HEK293T (cell line): Measurements from ENCODE around the gene CNTN5.

ENCODE experiments used
- CTCF ChIA-PET: fragments of 350-600 bp; formaldehyde crosslinking; extraction: SDS; loops from one replicate; lab custom pipeline; 2021; ENCODE audit warnings: antibody characterized with exemption, inconsistent platforms; lab: Yijun Ruan, JAX
- POLR2A ChIA-PET: fragments of 350-600 bp; formaldehyde crosslinking; extraction: SDS; loops from one replicate; lab custom pipeline; 2020; ENCODE audit warnings: antibody characterized with exemption, inconsistent platforms; lab: Yijun Ruan, JAX
- DNase-seq: peaks from one replicate; pipeline ENCODE4 v3.0.0; 2012; ENCODE audit warnings: mixed read lengths; ENCODE audit errors: extremely low spot score
- ARNT ChIP-seq: fragments of 450-650 bp; IDR thresholded peaks from 2 replicates; pipeline ENCODE4 v1.6.1; 2017; ENCODE audit warnings: mild to moderate bottlenecking
- BHLHE40 ChIP-seq: fragments of 450-650 bp; IDR thresholded peaks from 2 replicates; pipeline ENCODE4 v1.6.1; 2016; ENCODE audit warnings: mild to moderate bottlenecking, moderate library complexity, borderline replicate concordance
- CTBP1 ChIP-seq: fragments of 450-650 bp; IDR thresholded peaks from 2 replicates; pipeline ENCODE4 v1.6.1; 2016; ENCODE audit warnings: borderline replicate concordance
- ELF4 ChIP-seq: fragments of 450-650 bp; IDR thresholded peaks from 2 replicates; pipeline ENCODE4 v1.6.1; 2017; ENCODE audit warnings: antibody characterized with exemption
- FOXA1 ChIP-seq: fragments of 450-650 bp; IDR thresholded peaks from 2 replicates; pipeline ENCODE4 v1.6.1; 2016; ENCODE audit warnings: mild to moderate bottlenecking
- FOXK2 ChIP-seq: fragments of 450-650 bp; IDR thresholded peaks from 2 replicates; pipeline ENCODE4 v1.6.1; 2016; ENCODE audit warnings: mild to moderate bottlenecking
- FOXM1 ChIP-seq: fragments of 450-650 bp; IDR thresholded peaks from 2 replicates; pipeline ENCODE4 v1.6.1; 2017; ENCODE audit warnings: mild to moderate bottlenecking, borderline replicate concordance
- HDGF ChIP-seq: fragments of 450-650 bp; IDR thresholded peaks from 2 replicates; pipeline ENCODE4 v1.6.1; 2017; ENCODE audit warnings: antibody characterized with exemption, borderline replicate concordance
- L3MBTL2 ChIP-seq: fragments of 450-650 bp; conservative IDR thresholded peaks from 2 replicates; pipeline ENCODE4 v1.6.1; 2016; ENCODE audit warnings: mild to moderate bottlenecking
- LEF1 ChIP-seq: fragments of 450-650 bp; IDR thresholded peaks from 2 replicates; pipeline ENCODE4 v1.6.1; 2017; ENCODE audit warnings: mild to moderate bottlenecking, borderline replicate concordance
- NFRKB ChIP-seq: fragments of 450-650 bp; IDR thresholded peaks from 2 replicates; pipeline ENCODE4 v1.6.1; 2016; ENCODE audit warnings: mild to moderate bottlenecking, moderate library complexity
- SP1 ChIP-seq: fragments of 450-650 bp; IDR thresholded peaks from 2 replicates; pipeline ENCODE4 v1.6.1; 2017
- SUZ12 ChIP-seq: fragments of 450-650 bp; IDR thresholded peaks from 2 replicates; pipeline ENCODE4 v1.6.1; 2016; ENCODE audit warnings: mild to moderate bottlenecking
- TARDBP ChIP-seq: fragments of 450-650 bp; IDR thresholded peaks from 2 replicates; pipeline ENCODE4 v1.6.1; 2016
- ZNF384 ChIP-seq: fragments of 450-650 bp; IDR thresholded peaks from 2 replicates; pipeline ENCODE4 v1.6.1; 2016
- TF ChIP-seq, protein P1 (sequence below): fragments of 450-650 bp; IDR thresholded peaks from 2 replicates; pipeline ENCODE4 v1.6.1; 2016

The CNTN5 gene

DNA sequence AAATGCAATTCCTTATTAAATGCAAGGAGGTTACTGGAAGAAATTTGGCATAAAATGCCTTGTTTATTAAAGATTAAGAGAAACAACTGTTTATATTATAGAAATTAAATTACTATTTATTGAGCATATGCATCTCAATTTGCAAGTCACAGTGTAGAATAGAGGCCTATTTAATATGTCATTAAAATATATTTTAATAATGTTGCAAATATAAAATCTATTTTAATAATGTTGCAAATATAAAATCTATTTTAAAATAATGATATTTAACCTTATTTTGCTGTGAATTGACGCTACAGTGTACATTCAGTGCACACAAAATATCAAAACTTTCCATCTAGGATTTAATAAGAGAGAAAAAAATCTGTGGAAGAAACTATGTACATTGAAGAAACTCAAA is 188.1 kb downstream of the CNTN5 start:
- TF ChIP-seq SP1 (no peak), CTBP1 (no peak), ARNT (no peak), BHLHE40 (no peak), NFRKB (no peak), TARDBP (no peak), FOXM1 (no peak), HDGF (no peak), FOXA1 (no peak)
- TF ChIP-seq, protein P1, sequence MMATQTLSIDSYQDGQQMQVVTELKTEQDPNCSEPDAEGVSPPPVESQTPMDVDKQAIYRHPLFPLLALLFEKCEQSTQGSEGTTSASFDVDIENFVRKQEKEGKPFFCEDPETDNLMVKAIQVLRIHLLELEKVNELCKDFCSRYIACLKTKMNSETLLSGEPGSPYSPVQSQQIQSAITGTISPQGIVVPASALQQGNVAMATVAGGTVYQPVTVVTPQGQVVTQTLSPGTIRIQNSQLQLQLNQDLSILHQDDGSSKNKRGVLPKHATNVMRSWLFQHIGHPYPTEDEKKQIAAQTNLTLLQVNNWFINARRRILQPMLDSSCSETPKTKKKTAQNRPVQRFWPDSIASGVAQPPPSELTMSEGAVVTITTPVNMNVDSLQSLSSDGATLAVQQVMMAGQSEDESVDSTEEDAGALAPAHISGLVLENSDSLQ, result no peak
- CTCF ChIA-PET, result no interaction called here
- POLR2A ChIA-PET, result no interaction called here
- DNase-seq, result no peak

DNA sequence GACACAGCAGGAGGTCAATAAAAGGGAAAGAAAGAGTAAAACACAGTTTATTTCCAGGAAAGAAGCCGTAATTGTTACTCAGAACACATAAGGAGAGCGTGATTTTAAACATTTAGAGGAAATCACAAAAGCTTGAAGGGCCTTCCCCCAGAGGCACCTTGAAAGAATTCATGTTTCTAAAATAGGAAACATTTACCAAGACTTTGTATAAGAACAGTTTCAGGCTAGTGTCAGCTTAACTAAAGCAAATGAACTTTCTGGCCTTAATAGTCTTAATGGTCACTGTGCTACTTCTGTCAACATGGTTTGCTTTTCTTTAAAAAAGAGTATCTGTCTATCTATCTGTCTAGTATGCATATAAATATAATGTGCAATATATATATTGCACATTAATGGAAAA is 208.8 kb downstream of the CNTN5 start:
- ChIA-PET POLR2A (no interaction called here), CTCF (no interaction called here)
- DNase-seq, result no peak
- no peak for TF ChIP-seq HDGF
- no peak for TF ChIP-seq ARNT
- TF ChIP-seq ELF4, result no peak
- TF ChIP-seq ZNF384, result no peak
- no peak for TF ChIP-seq L3MBTL2
- no peak for TF ChIP-seq LEF1
- no peak for TF ChIP-seq FOXM1
- TF ChIP-seq CTBP1, result no peak
- no peak for TF ChIP-seq SUZ12
- no peak for TF ChIP-seq TARDBP
- TF ChIP-seq FOXA1, result no peak
- TF ChIP-seq NFRKB, result no peak
- no peak for TF ChIP-seq FOXK2
- no peak for TF ChIP-seq BHLHE40
- TF ChIP-seq, protein P1, result no peak
- TF ChIP-seq SP1, result no peak

DNA sequence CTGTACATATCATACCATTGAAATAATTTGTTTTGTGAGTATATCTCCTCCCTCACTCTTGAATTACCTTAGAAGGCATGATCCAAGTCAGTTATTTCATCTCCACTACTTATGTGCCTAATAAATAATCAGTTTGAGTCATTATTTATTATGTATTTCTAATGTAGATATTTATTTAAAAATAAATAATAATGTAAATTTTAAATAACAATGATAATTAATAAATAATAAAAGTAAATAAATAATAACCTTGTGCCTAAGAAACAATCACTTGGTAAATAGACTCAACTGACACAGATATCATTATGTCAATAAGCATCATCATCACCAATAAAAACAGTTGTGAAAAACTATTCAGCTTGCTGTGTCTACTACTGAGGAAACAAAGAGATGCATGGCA is 213.8 kb downstream of the CNTN5 start:
- ChIA-PET POLR2A (no interaction called here), CTCF (no interaction called here)
- DNase-seq, result no peak
- TF ChIP-seq HDGF, result no peak
- no peak for TF ChIP-seq ELF4
- no peak for TF ChIP-seq CTBP1

DNA sequence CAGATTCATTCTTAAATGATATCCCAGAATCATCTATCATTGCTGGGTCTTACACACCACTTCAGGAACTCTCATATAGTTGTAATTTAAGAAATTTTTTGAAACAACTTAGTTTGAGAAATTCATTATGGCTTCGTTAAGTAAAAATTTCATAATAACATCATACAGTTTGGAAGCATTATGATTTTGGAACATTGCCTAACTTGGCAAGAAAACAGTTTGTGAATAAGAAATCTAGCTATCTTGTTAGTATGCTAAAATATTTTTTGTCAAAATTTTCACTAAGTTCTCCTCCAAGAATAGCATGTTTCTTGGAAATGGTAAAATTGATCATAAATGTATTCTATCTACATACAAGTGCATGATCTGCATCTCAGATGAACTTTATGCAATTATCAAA is 217.7 kb downstream of the CNTN5 start:
- DNase-seq, result no peak
- ChIA-PET CTCF (no interaction called here), POLR2A (no interaction called here)
- no peak for TF ChIP-seq HDGF
- no peak for TF ChIP-seq NFRKB
- TF ChIP-seq SP1, result no peak
- TF ChIP-seq BHLHE40, result no peak
- no peak for TF ChIP-seq ARNT
- TF ChIP-seq CTBP1, result no peak
- TF ChIP-seq, protein P1, result no peak
- no peak for TF ChIP-seq ELF4
- TF ChIP-seq FOXM1, result no peak
- no peak for TF ChIP-seq ZNF384
- TF ChIP-seq FOXA1, result no peak
- TF ChIP-seq L3MBTL2, result no peak
- no peak for TF ChIP-seq TARDBP
- no peak for TF ChIP-seq FOXK2
- no peak for TF ChIP-seq LEF1
- no peak for TF ChIP-seq SUZ12

DNA sequence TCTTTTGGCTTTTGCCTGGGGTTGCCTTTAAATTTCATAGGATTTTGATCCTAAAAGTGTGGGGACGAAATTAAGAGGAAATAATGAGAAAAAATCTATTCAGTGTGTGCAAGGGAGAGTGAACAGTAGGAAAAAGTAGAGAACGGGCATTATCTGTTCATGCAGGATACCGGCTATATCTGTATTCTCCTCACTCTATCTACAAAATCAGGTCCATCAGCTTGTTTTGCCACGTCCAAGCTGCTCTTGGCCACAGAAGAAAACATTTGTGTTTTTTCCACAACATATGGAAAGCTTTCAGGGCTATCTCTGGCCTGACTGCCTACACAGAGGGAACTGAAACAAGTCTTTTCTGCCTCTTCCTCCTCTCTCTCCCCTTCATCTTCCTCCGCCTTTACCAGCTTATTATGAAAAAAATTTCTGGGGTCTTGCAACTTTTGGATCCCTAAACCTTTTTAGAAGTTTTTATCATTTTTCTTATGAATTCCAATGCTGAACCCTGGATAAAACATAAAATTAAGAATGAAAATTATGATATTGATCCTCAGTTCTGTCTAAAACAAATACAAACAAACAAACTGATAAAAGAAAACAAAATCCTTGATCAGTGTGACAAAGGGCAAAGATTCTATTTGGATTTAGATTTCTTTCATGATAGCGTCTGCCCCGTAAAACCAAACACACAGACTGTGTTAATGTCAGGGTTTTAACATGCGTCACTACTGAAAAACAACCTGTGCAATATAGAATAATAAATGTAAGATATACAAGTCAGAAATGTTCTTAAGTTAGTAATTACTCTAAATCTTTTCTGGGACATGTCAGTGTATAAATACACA is 219.7 kb downstream of the CNTN5 start:
- TF ChIP-seq FOXA1 (no peak), BHLHE40 (no peak), LEF1 (no peak), FOXK2 (no peak), SP1 (no peak), ZNF384 (no peak), CTBP1 (no peak)
- DNase-seq, result no peak
- CTCF ChIA-PET, result no interaction called here
- POLR2A ChIA-PET, result no interaction called here

DNA sequence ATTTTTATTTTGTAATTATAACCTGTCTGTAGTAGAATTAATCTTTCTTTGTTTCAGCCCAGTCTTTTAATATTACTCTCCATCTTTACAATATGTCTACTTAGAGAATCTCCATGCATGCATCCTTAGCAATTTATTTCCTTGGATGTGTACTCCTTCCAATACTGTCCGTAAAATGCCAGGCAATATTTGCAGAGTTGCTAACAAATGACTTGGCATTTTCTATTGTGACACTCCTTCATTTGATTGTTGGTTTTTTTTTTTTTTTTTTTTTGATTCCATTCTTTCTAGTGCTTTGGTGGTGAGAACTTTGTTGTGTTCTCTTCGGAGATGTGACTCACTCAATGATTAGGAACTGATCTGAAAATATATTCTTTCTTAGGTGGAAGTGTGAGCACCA is 220.3 kb downstream of the CNTN5 start:
- ChIA-PET POLR2A (no interaction called here), CTCF (no interaction called here)
- TF ChIP-seq FOXK2 (no peak), ELF4 (no peak), CTBP1 (no peak), FOXM1 (no peak), NFRKB (no peak), TARDBP (no peak), ZNF384 (no peak), L3MBTL2 (no peak), BHLHE40 (no peak), FOXA1 (no peak), SP1 (no peak), ARNT (no peak), LEF1 (no peak), SUZ12 (no peak), HDGF (no peak)
- TF ChIP-seq, protein P1, result no peak
- no peak for DNase-seq
